ENCODE measurements around the gene AFG1L.
"Not testable (repeated sequence)": the region's sequence is repeated elsewhere in the genome, so short reads cannot be mapped to it uniquely, and the experiment has no call there.

The AFG1L gene

DNA sequence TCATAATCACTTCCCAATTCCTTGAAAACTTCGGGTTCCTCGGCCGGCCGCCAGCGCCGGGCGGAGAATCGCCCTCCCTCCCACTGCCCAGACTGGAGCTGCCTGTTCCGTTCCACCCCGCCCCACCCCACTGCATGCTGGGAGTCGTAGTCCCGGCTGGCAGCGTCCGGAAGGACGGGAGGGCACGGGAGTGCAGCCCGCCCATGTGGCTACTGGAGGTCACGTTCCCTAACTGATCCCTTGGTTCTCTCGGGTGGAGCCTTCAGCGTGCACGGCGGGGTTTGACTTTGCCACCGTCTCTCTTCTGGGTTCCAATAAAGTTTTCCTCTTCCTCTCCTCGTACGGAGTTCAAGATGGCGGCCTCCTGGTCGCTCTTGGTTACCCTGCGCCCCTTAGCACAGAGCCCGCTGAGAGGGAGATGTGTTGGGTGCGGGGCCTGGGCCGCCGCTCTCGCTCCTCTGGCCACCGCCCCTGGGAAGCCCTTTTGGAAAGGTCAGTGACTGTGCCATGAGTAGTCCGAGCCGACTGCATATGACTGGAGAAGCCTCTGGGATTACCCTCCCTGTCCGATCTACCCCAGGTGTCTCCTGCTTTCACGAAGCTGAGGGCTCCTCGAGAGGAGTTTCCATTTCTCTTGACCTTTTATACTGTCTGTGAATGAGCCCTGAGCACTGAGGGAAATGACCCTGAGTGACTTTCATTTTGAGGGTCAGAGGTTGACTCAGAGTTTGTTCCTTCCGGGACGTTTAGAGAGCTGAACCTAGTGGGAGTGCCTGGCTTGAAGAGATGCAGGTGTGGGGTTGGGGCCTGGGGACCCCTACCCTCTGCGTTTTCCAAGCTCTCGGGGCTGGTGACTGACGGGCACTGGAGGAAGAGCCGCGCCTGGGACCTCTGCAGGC, at the start of gene AFG1L:
AFG1L (plus strand) TSS at position 328 of the 899 bp plus-strand sequence; CDS start at position 354, 26 bp downstream.
- peak; percentile 85 for DNase-seq

- DNase-seq, result not testable (repeated sequence)
Measured at GRCh38 chr6:108245095-108245494, 49.8 kb upstream of the AFG1L start.

DNA sequence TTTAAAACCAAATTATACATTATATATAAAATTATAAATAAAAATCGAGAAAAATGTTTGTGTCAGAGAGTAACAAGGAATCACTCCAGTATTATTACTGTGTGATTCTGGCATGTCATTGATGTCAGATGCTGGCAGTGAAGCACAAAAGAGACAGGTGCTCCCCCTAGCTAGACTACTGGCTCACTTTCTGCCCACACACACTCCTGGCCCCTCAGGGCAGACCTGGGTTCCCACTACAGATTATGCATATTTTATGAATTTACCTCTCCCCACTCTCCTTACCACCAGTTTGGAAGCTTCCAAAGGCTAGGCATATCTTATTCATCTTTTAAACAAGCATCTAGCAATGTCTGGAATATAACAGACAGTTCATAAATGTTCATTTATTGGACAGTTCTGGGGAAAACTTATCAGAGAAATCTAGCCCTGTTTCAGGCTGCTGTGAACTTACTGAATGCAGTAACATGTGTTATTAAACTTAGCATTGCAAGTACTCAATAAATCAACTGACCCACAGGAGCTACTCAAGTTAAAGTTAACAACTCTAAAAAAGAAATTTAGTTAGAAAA, 46.8 kb upstream of the AFG1L start:
- no peak for DNase-seq

DNA sequence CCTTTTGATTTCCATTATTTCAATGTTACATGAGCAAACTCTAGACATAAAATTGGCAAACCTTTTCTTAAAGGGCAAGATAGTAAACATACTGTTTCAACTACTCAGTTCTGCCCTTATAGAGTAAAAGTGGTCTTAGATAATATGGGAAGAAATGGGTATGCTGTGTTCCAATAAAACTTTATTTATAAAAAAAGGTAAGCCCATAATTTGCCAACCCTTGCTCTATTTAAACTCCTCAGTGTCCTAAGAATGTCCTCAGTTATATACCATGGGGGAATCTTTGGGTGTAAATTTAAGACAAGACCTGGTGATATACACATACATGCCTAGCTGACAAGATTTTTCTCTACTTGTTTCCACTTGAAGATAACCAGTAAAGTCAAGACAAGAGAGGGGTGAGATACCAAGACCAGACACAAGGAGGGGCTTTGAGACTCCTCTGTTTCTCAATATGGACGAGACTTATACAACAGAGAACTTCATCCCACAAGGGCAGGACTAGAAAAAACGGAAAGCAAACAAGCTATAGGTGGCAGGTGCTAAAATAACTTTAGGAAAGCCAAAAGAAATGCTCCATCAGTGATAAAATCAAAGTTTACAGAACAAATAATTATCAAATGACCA, 44.5 kb upstream of the AFG1L start:
- no peak for DNase-seq

DNA sequence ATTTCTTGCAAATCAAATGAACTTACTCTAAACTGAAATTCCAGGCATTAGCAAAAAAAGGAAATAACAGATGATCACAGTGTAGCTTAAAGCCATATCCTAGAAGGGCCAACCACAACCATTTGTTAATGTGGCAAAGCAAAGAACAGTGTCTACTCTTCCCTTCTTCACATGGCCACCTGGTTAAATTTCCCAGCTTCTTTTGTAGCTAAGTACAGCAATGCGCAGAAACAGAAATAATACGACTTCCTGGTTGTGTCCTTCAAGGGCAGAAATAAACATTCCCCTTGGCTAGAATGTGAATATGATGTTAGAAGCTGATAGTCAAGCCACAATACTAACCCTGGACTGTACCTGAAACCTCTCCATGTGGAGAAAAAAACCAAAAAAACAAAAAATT, 43.6 kb upstream of the AFG1L start:
- no peak for DNase-seq

- DNase-seq, result no peak
Measured at GRCh38 chr6:108252055-108252454, 42.8 kb upstream of the AFG1L start.

DNA sequence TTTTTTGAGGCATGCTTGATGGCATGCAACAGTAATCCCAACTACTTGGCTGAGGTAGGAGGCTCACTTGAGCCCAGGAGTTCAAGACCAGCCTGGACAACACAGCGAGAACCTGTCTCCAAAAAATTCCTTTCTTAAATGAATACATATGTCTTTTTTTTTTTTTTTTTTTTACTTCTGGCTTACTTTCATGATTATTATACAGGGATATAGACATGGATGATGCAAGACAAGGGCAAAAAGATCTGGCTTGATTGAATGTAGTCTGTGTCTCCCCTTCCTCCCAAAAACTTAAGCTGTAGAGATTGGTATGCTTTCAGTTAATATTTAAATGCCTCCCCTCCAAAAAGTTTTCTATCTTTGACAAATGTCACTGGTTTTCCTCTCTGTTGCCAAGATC, 41.6 kb upstream of the AFG1L start:
- DNase-seq, result no peak

- DNase-seq, result no peak
Measured at GRCh38 chr6:108254433-108255410, 40.1 kb upstream of the AFG1L start.

DNA sequence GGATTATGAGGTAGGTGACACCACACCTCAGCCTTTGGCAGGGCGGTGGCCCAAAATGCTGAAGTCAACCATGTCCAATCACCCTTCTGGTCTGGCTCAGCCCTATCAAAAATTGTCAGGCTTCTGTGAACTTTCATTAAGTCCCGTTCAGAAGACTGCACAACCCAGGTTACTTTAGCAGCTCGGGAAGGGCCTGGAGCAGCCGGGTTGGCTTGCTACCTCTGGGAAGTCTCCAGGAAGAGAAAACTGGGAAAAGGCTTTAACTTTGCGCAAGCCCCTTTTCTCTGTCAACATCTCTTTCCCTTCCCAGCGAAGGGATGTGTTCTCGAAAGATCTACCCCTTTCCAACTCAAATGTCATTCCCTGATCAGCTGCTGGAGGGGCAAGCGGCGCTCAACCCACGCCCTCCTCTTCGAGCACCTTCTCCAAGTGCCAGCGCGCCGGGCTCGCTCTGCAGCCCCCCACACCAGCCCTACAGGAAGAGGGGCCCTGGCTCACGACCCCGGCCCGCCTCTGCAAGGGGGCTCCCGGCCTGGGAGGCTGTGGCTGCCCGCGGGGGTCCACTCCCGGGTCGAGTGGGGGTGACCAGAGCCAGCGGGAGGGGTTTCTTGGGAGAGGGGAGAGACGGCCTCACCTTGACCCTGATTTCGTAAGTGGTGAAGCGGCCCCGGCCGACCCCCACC, 34.6 kb upstream of the AFG1L start:
- DNase-seq, result peak; percentile 54

DNA sequence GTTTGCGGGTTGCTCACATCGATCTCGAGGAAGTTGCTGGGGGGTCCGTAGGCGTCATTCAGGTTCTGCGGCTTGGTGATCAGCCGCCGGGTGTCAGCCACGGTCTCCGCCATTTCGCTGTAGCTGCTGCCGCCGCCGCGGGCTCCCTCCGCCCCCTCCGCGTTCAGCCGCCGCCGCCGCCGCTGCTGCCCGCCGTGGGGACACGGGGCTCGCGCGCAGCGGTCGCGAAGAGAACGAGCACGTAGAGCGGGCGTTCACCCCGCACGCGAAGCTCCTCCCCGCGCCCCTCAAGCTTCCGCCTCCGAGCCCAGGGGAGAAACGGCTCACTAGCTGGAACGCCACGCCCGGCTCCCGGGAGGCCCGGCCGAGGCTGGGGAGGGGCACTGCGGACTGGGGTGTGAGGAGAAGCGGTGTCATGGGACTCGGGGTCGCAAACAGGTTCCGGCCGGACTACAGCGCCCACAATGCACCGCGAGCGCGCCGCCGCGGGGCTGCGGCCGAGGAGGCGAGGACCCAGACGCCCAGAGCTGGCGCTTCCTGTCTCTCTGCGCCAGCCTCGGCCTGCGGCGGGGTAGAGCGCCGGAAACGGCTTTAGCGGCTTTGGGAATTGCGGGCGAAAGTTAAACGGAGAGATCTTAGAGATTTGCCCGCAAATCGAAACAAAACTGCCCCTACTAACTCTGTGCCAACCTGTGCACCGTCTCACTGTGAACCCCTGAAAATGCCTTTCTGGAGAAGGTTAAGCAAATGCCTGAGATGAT, 33.9 kb upstream of the AFG1L start, which contains the start of gene SNX3:
SNX3 (minus strand) TSS at position 232 of the 761 bp plus-strand sequence; CDS start at position 113, 119 bp downstream.
- peak; percentile 93 for DNase-seq

GRCh38 chr6:108263371-108263770, 31.5 kb upstream of the AFG1L start:
- DNase-seq, result no peak

- DNase-seq, result no peak
Measured at GRCh38 chr6:108268845-108269244, 26.0 kb upstream of the AFG1L start.

DNA sequence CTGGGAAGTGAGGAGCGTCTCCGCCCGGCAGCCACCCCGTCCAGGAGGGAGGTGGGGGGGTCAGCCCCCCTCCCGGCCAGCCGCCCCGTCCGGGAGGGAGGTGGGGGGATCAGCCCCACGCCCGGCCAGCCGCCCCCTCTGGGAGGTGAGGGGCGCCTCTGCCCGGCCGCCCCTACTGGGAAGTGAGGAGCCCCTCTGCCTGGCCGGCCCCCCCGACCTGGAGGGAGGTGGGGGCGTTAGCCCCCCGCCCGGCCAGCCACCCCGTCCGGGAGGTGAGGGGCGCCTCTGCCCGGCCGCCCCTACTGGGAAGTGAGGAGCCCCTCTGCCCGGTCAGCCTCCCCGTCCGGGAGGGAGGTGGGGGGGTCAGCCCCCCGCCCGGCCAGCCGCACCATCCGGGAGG, 24.9 kb upstream of the AFG1L start:
- not testable (repeated sequence) for DNase-seq

DNA sequence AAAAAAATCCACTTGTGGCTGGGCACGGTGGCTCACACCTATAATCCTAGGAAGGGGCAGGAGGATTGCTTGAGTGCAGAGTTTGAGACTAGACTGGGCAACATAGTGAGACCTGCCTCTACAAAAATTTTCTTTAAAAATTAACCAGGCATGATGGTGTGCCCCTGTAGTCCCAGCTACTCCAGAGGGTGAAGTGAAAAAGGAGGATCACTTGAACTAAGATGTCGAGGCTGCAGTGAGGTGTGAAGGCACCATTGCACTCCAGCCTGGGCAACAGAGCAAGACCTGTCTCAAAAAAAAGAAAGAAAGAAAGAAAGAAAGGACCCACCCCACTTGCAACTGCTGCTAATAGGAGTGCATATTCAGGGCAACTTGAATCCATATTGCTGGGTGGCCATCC, 20.3 kb upstream of the AFG1L start:
- DNase-seq, result no peak

- no peak for DNase-seq
Measured at GRCh38 chr6:108275976-108276375, 18.9 kb upstream of the AFG1L start.

GRCh38 chr6:108277295-108277694, 17.6 kb upstream of the AFG1L start:
- no peak for DNase-seq

- DNase-seq, result no peak
Measured at GRCh38 chr6:108277831-108278230, 17.0 kb upstream of the AFG1L start.

- no peak for DNase-seq
Measured at GRCh38 chr6:108285381-108285780, 9.5 kb upstream of the AFG1L start.

GRCh38 chr6:108286366-108286765, 8.5 kb upstream of the AFG1L start:
- no peak for DNase-seq

DNA sequence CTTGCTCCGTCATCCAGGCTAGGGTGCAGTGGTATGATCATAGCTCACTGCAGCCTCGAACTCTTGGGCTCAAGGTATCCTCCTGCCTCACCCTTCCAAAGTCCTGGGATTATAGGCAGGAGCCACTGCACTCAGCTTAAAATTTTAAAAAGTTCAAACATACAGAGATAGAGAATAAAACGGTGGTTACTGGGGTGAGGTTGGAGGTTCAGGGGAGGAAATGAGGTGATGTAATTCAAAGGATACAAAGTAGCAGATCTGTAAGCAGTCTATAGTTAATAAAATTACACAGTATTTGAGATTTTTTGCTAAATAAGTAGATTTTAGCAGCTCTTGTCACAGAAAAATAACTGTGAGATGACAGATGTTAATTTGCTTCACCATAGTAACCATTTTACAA, 7.5 kb upstream of the AFG1L start:
- DNase-seq, result no peak

- DNase-seq, result no peak
Measured at GRCh38 chr6:108288742-108289141, 6.1 kb upstream of the AFG1L start.

All from NCI-H526 treated with DMSO at 0.1 percent for 48 hours (cell line).